Measurements from ENCODE around the gene RAD51B. TPM values are rescaled to one million over a fixed set of nuclear protein-coding genes. Genes with fewer than 3 reads are reported as not detected.

RAD51B gene
- polyA plus RNA-seq, 1 donor (not counting 4 experiments of a cell fraction or from before 2014, with no cell fraction given): 13.3 TPM

- Histone ChIP-seq H3K9me1 (ENCODE audit: control insufficient read depth, extremely low read depth, insufficient read depth, low read length) (no peaks in the 10 kb centered on the region), H3K9me3 (ENCODE audit: control insufficient read depth, low read depth, low read length) (no peaks in the 10 kb centered on the region), H3K4me2 (ENCODE audit: control insufficient read depth, extremely low read depth, insufficient read depth, low read depth, low read length) (peak overlapping the region; percentile 55), H4K20me1 (ENCODE audit: control insufficient read depth, extremely low read depth, insufficient read depth, low read length) (no peaks in the 10 kb centered on the region), H3K9ac (ENCODE audit: control insufficient read depth, extremely low read depth, insufficient read depth, low read length) (peak overlapping the region; percentile 0), H2AFZ (ENCODE audit: control insufficient read depth, low read length) (no peak overlapping the region), H3K4me1 (ENCODE audit: control insufficient read depth, extremely low read depth, insufficient read depth, low read length) (peaks cover 59% of the 10 kb centered on the region), H3K4me3 (ENCODE audit: control insufficient read depth in 2 of 3, extremely low read depth in 1 of 3, insufficient read depth in 2 of 3, low read depth in 1 of 3, low read length in 3 of 3) (no peak overlapping the region), H3K79me2 (ENCODE audit: control insufficient read depth, insufficient read depth, low read length) (no peaks in the 10 kb centered on the region), H3K27ac (ENCODE audit: control insufficient read depth, insufficient read depth, low read length) (peak overlapping the region; percentile 67), H3K36me3 (ENCODE audit: control insufficient read depth in 2 of 2, extremely low read depth in 1 of 2, insufficient read depth in 2 of 2, low read length in 2 of 2) (no peaks in the 10 kb centered on the region), H3K27me3 (ENCODE audit: control insufficient read depth, extremely low read depth, insufficient read depth, low read length) (no peaks in the 10 kb centered on the region)
- FAIRE-seq (no peak), DNase-seq (ENCODE audit: low read depth, low spot score) (no peak)
- TF ChIP-seq, protein P1, sequence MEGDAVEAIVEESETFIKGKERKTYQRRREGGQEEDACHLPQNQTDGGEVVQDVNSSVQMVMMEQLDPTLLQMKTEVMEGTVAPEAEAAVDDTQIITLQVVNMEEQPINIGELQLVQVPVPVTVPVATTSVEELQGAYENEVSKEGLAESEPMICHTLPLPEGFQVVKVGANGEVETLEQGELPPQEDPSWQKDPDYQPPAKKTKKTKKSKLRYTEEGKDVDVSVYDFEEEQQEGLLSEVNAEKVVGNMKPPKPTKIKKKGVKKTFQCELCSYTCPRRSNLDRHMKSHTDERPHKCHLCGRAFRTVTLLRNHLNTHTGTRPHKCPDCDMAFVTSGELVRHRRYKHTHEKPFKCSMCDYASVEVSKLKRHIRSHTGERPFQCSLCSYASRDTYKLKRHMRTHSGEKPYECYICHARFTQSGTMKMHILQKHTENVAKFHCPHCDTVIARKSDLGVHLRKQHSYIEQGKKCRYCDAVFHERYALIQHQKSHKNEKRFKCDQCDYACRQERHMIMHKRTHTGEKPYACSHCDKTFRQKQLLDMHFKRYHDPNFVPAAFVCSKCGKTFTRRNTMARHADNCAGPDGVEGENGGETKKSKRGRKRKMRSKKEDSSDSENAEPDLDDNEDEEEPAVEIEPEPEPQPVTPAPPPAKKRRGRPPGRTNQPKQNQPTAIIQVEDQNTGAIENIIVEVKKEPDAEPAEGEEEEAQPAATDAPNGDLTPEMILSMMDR (optimal IDR thresholded peaks at IDR 0.05 in 1 of 3, IDR thresholded peaks at IDR 0.05 in 1 of 3, conservative IDR thresholded peaks at IDR 0.05 in 1 of 3; ENCODE audit: extremely low read depth in 1 of 3, insufficient read depth in 2 of 3, low read length in 3 of 3): no peak
- no peak for TF ChIP-seq EZH2 (IDR thresholded peaks at IDR 0.05; ENCODE audit: low read length)
- dilution Hi-C loops (cut with MboI; ENCODE audit: extremely low pct_ligation_motif_present, low sequenced_read_pairs): no loop called here
Observed at GRCh38 chr14:68147303-68147702, 327.7 kb downstream of the RAD51B start.

GRCh38 chr14:68148276-68148675, 328.7 kb downstream of the RAD51B start:
- Histone ChIP-seq H3K36me3 (ENCODE audit: control insufficient read depth in 2 of 2, extremely low read depth in 1 of 2, insufficient read depth in 2 of 2, low read length in 2 of 2) (no peaks in the 10 kb centered on the region), H3K4me1 (ENCODE audit: control insufficient read depth, extremely low read depth, insufficient read depth, low read length) (peaks cover 50% of the 10 kb centered on the region), H2AFZ (ENCODE audit: control insufficient read depth, low read length) (no peak overlapping the region), H3K27me3 (ENCODE audit: control insufficient read depth, extremely low read depth, insufficient read depth, low read length) (no peaks in the 10 kb centered on the region), H3K79me2 (ENCODE audit: control insufficient read depth, insufficient read depth, low read length) (no peaks in the 10 kb centered on the region), H3K4me3 (ENCODE audit: control insufficient read depth in 2 of 3, extremely low read depth in 1 of 3, insufficient read depth in 2 of 3, low read depth in 1 of 3, low read length in 3 of 3) (no peak overlapping the region), H3K9me1 (ENCODE audit: control insufficient read depth, extremely low read depth, insufficient read depth, low read length) (no peaks in the 10 kb centered on the region), H3K4me2 (ENCODE audit: control insufficient read depth, extremely low read depth, insufficient read depth, low read depth, low read length) (no peak overlapping the region), H3K27ac (ENCODE audit: control insufficient read depth, insufficient read depth, low read length) (peak overlapping the region; percentile 67), H4K20me1 (ENCODE audit: control insufficient read depth, extremely low read depth, insufficient read depth, low read length) (no peaks in the 10 kb centered on the region), H3K9me3 (ENCODE audit: control insufficient read depth, low read depth, low read length) (no peaks in the 10 kb centered on the region), H3K9ac (ENCODE audit: control insufficient read depth, extremely low read depth, insufficient read depth, low read length) (no peak overlapping the region)
- peak; percentile 40 for DNase-seq (ENCODE audit: low read depth, low spot score)
- TF ChIP-seq, protein P1 (optimal IDR thresholded peaks at IDR 0.05 in 1 of 3, IDR thresholded peaks at IDR 0.05 in 1 of 3, conservative IDR thresholded peaks at IDR 0.05 in 1 of 3; ENCODE audit: extremely low read depth in 1 of 3, insufficient read depth in 2 of 3, low read length in 3 of 3): no peak
- no peak for TF ChIP-seq EZH2 (IDR thresholded peaks at IDR 0.05; ENCODE audit: low read length)
- FAIRE-seq: peak; percentile 67
- dilution Hi-C loops (cut with MboI; ENCODE audit: extremely low pct_ligation_motif_present, low sequenced_read_pairs): no loop called here

Measured in keratinocyte (primary cell).